Measurements from ENCODE around the gene LRRC36.
"Not testable (repeated sequence)": the region's sequence is repeated elsewhere in the genome, so short reads cannot be mapped to it uniquely, and the experiment has no call there.

LRRC36 gene

DNA sequence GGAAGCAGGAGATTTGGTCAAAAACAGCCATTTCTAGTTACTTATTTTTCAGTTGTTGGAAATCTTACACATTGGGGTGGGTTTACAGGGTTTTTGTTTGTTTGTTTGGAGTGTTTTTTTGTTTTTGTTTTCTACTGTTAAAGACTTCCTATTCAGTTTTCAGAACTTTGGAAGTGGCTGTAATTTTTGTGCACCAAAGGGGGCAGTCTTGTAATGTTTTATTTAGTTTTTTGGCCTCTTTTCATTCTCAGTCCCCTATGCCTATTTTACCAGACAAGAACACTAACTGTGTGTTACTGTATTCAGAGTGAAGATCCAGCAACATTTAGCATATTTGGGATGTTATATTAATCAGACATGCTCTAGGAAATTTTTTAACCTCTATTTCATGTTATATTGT is 46.0 kb downstream of the LRRC36 start:
- no peak overlapping the region for H3K27ac ChIP-seq (ENCODE audit: low read depth, low read length)
- peaks cover 29% of the 10 kb centered on the region for H3K27me3 ChIP-seq (ENCODE audit: insufficient read depth, low read length)
- H3K36me3 ChIP-seq (ENCODE audit: insufficient read depth, low read length) = no peaks in the 10 kb centered on the region
- H3K79me2 ChIP-seq (ENCODE audit: control insufficient read depth, insufficient read depth, low read length, unreplicated experiment) = no peaks in the 10 kb centered on the region
- H3K4me1 ChIP-seq (ENCODE audit: control insufficient read depth, insufficient read depth, low read length, unreplicated experiment) = no peaks in the 10 kb centered on the region
- H2AFZ ChIP-seq (ENCODE audit: low read length, unreplicated experiment) = peak overlapping the region; percentile 36
- no peak overlapping the region for H3K4me3 ChIP-seq (ENCODE audit: low read depth, low read length)

DNA sequence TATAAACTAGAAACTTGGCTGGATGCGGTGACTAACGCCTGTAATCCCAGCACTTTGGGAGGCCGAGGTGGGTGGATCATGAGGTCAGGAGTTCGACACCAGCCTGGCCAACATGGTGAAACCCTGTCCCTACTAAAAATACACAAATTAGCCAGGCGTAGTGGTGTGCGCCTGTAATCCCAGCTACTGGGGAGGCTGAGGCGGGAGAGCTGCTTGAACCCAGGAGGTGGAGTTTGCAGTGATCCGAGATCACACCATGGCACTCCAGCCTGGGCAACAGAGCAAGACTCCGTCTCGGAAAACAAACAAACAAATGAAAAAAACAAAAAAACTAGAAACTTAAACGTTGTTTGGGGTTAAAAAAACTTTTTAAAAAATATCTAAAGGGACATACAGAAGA is 49.4 kb downstream of the LRRC36 start:
- not testable (repeated sequence) for H3K36me3 ChIP-seq (ENCODE audit: insufficient read depth, low read length); H3K27me3 ChIP-seq (ENCODE audit: insufficient read depth, low read length); H3K27ac ChIP-seq (ENCODE audit: low read depth, low read length); H2AFZ ChIP-seq (ENCODE audit: low read length, unreplicated experiment); H3K79me2 ChIP-seq (ENCODE audit: control insufficient read depth, insufficient read depth, low read length, unreplicated experiment); H3K4me3 ChIP-seq (ENCODE audit: low read depth, low read length); H3K4me1 ChIP-seq (ENCODE audit: control insufficient read depth, insufficient read depth, low read length, unreplicated experiment)

DNA sequence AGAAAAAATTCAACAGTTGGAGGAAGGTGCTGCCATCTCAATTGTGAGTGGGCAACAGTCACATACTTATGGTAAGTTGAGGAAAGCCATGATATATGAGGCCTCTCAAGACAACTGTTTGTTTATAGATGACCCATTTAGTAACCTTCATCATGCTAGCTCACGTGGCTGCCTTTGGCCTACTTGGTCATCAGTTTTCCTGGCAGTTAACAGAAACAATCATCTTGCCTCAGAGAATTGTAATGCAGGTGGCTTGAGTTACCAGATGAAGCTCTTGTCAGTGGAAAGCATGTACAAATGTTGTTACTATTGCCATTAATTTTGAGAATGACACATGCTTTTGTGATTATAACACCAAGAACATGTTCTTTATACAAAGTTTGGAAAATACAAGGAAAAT is 52.0 kb downstream of the LRRC36 start:
- H3K27me3 ChIP-seq (ENCODE audit: insufficient read depth, low read length) = no peaks in the 10 kb centered on the region
- no peak overlapping the region for H3K4me3 ChIP-seq (ENCODE audit: low read depth, low read length)
- no peaks in the 10 kb centered on the region for H3K4me1 ChIP-seq (ENCODE audit: control insufficient read depth, insufficient read depth, low read length, unreplicated experiment)
- no peak overlapping the region for H2AFZ ChIP-seq (ENCODE audit: low read length, unreplicated experiment)
- H3K79me2 ChIP-seq (ENCODE audit: control insufficient read depth, insufficient read depth, low read length, unreplicated experiment) = no peaks in the 10 kb centered on the region
- H3K36me3 ChIP-seq (ENCODE audit: insufficient read depth, low read length) = no peaks in the 10 kb centered on the region
- no peak overlapping the region for H3K27ac ChIP-seq (ENCODE audit: low read depth, low read length)

DNA sequence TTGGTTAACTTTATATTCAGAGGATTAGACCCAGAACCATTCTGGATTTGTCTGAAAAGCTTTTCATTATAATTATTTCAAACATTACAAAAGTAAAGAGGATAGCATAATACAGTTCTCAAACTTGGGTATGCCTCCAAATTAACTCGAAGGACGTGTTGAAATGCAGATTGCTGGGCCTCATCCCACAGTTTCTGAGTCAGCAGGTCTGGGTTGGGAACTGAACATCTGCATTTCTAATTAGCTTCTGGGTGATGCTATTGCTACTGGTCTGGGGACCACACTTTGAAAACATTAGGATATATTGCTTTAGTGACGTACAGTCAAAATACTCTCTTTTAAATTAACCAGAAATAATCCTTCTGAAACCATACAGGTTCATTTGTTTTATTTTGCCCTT is 56.7 kb downstream of the LRRC36 start:
- Histone ChIP-seq H3K27me3 (ENCODE audit: insufficient read depth, low read length) (no peaks in the 10 kb centered on the region), H3K36me3 (ENCODE audit: insufficient read depth, low read length) (no peaks in the 10 kb centered on the region), H3K79me2 (ENCODE audit: control insufficient read depth, insufficient read depth, low read length, unreplicated experiment) (no peaks in the 10 kb centered on the region), H3K4me3 (ENCODE audit: low read depth, low read length) (no peak overlapping the region), H2AFZ (ENCODE audit: low read length, unreplicated experiment) (no peak overlapping the region), H3K4me1 (ENCODE audit: control insufficient read depth, insufficient read depth, low read length, unreplicated experiment) (peaks cover 4% of the 10 kb centered on the region), H3K27ac (ENCODE audit: low read depth, low read length) (no peak overlapping the region)

DNA sequence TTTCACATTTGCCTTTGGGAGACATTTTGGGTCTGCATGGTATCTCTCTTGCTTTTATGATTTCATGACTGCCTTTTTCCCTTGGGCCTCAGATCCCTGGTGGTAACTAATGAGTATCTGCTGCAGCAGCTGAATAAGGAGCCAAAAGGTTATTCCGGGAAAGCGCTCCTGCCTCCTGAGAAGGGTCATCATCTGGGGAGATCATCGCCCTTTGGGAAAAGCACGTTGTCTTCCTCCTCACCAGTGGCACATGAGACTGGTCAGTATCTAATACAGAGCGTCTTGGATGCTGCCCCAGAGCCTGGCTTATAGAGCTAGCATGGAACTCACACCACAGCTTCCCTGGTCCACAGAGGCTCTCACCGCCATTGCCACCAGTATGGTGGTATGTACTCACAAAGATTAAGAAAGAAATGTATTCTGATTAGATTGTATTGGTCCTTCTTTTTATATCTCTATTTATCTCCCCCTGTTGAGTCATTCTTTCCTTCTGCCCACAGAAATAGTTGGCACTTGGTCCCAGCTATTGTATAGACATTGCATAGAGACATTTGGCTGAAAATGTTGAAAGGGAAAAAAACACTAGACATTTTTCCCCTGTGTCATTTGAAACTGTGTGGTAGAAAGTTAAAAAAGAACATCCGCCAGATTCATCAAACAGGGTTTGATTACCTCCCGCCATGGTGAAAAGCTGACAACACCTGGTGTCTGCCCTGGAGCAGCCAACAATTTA is 58.3 kb downstream of the LRRC36 start:
- no peaks in the 10 kb centered on the region for H3K36me3 ChIP-seq (ENCODE audit: insufficient read depth, low read length)
- H3K4me3 ChIP-seq (ENCODE audit: low read depth, low read length) = no peak overlapping the region
- no peak overlapping the region for H2AFZ ChIP-seq (ENCODE audit: low read length, unreplicated experiment)
- no peaks in the 10 kb centered on the region for H3K27me3 ChIP-seq (ENCODE audit: insufficient read depth, low read length)
- H3K4me1 ChIP-seq (ENCODE audit: control insufficient read depth, insufficient read depth, low read length, unreplicated experiment) = peaks cover 4% of the 10 kb centered on the region
- H3K27ac ChIP-seq (ENCODE audit: low read depth, low read length) = no peak overlapping the region
- H3K79me2 ChIP-seq (ENCODE audit: control insufficient read depth, insufficient read depth, low read length, unreplicated experiment) = no peaks in the 10 kb centered on the region

DNA sequence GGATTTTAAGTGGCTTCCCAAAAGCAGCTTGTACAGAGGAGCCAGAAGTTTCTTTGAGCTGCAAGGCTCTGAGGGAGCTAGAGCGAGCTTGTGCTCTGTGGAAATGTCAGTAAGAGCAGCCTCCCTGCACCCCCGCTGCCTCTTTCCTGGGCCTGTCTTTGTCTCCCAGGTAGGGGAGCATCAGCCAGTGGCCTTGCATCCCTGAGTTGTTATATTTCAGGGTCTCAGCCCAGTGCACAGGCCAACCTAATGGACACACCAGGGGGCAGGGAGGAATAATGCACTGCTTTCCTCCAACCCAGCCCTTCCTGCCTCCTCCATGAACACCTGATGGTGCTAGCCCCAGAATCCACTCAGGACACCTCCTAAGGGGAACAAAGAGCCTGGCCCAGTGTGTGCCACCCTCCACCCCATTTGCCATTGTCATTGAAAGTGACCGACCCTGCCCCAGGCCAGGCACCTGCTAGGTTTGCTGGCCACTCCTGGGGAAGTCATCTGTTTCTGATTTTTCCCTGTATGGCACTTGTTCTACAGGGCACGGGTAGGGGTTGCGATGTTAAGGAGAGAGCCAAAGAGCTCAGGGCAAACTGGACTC is 60.3 kb downstream of the LRRC36 start:
- no peak overlapping the region for H3K4me3 ChIP-seq (ENCODE audit: low read depth, low read length)
- H3K4me1 ChIP-seq (ENCODE audit: control insufficient read depth, insufficient read depth, low read length, unreplicated experiment) = peaks cover 4% of the 10 kb centered on the region
- H3K27me3 ChIP-seq (ENCODE audit: insufficient read depth, low read length) = no peaks in the 10 kb centered on the region
- H3K79me2 ChIP-seq (ENCODE audit: control insufficient read depth, insufficient read depth, low read length, unreplicated experiment) = no peaks in the 10 kb centered on the region
- no peak overlapping the region for H3K27ac ChIP-seq (ENCODE audit: low read depth, low read length)
- H2AFZ ChIP-seq (ENCODE audit: low read length, unreplicated experiment) = no peak overlapping the region
- H3K36me3 ChIP-seq (ENCODE audit: insufficient read depth, low read length) = no peaks in the 10 kb centered on the region

DNA sequence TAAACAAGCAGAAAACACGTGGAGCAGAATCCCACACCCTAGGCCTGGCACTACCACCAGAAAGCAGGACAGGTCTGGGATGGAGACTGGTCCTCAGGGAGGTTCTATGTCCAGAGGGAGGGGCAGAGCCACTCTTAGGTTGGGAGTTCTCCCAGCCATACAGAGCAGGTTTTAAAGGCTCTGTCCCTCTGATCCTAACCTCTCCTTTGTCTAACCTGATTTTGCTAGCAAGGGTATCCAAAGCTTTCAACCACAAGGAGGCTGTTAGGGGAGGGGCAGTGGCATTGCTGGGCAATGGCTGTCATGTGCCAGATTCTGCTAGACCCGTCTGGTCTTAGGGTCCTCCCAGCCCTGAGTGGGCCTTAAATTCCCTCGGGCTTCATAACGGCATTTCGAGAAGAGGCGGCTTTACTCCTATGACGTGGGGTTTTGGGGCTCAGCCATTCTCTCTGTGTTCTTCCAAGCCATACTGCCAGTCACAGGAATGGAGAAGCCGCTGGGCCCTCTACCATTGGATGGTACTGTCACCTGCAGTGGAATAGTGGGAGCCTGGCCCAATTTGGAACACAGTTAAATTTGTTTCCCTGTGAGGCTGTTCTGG is 61.0 kb downstream of the LRRC36 start:
- Histone ChIP-seq H2AFZ (ENCODE audit: low read length, unreplicated experiment) (no peak overlapping the region), H3K27ac (ENCODE audit: low read depth, low read length) (no peak overlapping the region), H3K4me1 (ENCODE audit: control insufficient read depth, insufficient read depth, low read length, unreplicated experiment) (peaks cover 6% of the 10 kb centered on the region), H3K27me3 (ENCODE audit: insufficient read depth, low read length) (no peaks in the 10 kb centered on the region), H3K4me3 (ENCODE audit: low read depth, low read length) (no peak overlapping the region), H3K79me2 (ENCODE audit: control insufficient read depth, insufficient read depth, low read length, unreplicated experiment) (no peaks in the 10 kb centered on the region), H3K36me3 (ENCODE audit: insufficient read depth, low read length) (no peaks in the 10 kb centered on the region)

DNA sequence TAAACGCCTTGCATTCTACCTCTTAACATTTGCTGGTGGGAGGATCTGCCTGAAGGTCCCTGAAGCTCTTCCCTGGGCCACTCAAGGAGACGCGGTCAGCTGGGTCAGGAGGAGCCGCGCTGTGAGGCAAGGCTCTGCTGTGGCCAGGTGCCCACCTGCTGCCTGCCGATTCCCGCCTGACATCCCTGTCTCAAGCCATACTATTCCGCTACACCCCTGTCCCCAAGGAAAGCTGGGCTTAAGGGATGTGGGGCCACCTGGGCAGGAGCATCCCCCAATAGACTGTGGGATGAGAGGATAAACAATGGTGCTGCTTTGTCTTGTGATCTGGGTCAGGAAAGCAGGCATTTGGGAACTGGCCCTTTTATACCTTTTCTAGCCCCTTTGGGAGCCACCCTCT is 61.6 kb downstream of the LRRC36 start:
- Histone ChIP-seq H3K4me3 (ENCODE audit: low read depth, low read length) (no peak overlapping the region), H3K36me3 (ENCODE audit: insufficient read depth, low read length) (no peaks in the 10 kb centered on the region), H3K4me1 (ENCODE audit: control insufficient read depth, insufficient read depth, low read length, unreplicated experiment) (peaks cover 12% of the 10 kb centered on the region), H3K79me2 (ENCODE audit: control insufficient read depth, insufficient read depth, low read length, unreplicated experiment) (no peaks in the 10 kb centered on the region), H2AFZ (ENCODE audit: low read length, unreplicated experiment) (no peak overlapping the region), H3K27ac (ENCODE audit: low read depth, low read length) (no peak overlapping the region), H3K27me3 (ENCODE audit: insufficient read depth, low read length) (no peaks in the 10 kb centered on the region)

DNA sequence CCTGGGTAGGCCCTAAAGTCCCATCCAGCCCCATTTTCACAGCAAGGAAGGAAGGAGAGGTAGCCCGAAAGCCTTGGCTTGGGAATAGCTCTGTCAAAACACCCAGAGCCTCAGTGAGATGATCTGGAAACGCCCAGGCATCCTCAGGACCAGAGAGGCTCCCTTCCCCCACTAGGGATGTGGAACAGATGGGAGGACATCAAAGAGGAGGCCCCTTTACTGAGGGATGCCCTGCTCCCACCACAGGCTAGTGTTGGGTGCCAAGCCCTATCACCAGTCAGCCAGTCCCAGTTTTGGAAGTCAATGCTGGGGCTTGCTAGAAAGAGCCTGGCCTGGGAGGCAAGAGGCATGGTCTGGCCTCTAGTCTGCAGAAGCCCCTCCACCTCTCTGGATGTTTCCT is 62.0 kb downstream of the LRRC36 start:
- no peaks in the 10 kb centered on the region for H3K36me3 ChIP-seq (ENCODE audit: insufficient read depth, low read length)
- H3K4me3 ChIP-seq (ENCODE audit: low read depth, low read length) = no peak overlapping the region
- no peaks in the 10 kb centered on the region for H3K79me2 ChIP-seq (ENCODE audit: control insufficient read depth, insufficient read depth, low read length, unreplicated experiment)
- H3K27me3 ChIP-seq (ENCODE audit: insufficient read depth, low read length) = peaks cover under 1% of the 10 kb centered on the region; the same call in 1 of the 2 replicates
- H3K27ac ChIP-seq (ENCODE audit: low read depth, low read length) = no peak overlapping the region
- peaks cover 13% of the 10 kb centered on the region for H3K4me1 ChIP-seq (ENCODE audit: control insufficient read depth, insufficient read depth, low read length, unreplicated experiment)
- no peak overlapping the region for H2AFZ ChIP-seq (ENCODE audit: low read length, unreplicated experiment)

DNA sequence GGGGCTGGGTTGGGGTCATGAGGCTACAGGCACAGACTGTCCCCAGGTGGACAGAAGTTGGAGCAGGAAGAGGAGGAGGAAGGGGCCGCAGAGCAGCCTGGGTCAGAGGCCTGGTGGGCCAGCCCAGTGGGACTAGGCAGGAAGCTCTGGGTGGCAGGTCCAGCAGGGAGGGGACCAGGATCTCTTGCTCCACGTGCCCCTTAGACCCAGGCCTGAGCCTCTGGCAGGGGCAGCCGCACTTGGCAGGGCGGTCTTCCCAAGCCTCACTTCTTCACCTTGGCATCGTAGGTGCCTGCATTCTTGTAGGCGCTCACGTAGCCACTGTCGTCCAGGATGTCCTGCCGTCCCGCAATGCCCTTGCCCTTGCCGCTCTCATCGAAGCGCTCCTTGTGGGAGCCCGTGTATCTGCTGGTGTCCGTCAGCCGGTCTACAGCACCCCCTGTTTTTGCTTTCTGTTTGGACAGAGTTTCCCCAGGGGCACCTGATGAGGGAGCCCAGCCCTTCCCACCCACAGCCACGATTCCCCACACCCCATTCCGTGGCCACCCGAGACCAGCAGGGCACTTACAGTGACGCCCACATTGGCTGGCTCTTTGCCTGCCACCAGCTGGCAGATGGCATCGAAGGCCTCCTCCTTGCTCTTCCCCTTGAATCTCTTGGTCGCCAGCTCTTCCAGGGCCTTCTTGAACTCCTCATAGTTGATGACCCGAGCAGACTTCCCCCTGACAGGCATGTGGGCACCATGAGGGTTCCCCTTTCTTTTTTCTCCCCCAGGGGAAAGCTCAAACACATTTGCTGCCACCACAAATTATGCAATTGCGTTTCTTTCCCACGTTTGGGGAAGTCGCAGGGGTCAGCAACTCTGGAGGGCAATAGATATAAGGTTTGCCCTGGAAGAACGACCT is 63.5 kb downstream of the LRRC36 start:
- Histone ChIP-seq H3K79me2 (ENCODE audit: control insufficient read depth, insufficient read depth, low read length, unreplicated experiment) (no peaks in the 10 kb centered on the region), H3K36me3 (ENCODE audit: insufficient read depth, low read length) (no peaks in the 10 kb centered on the region), H3K27me3 (ENCODE audit: insufficient read depth, low read length) (peaks cover 9% of the 10 kb centered on the region), H3K27ac (ENCODE audit: low read depth, low read length) (no peak overlapping the region), H3K4me3 (ENCODE audit: low read depth, low read length) (no peak overlapping the region), H3K4me1 (ENCODE audit: control insufficient read depth, insufficient read depth, low read length, unreplicated experiment) (peaks cover 13% of the 10 kb centered on the region), H2AFZ (ENCODE audit: low read length, unreplicated experiment) (no peak overlapping the region)
